ENCODE data around the gene INO80D.
"Not testable (repeated sequence)": the region's sequence is repeated elsewhere in the genome, so short reads cannot be mapped to it uniquely, and the experiment has no call there.

INO80D gene

DNA sequence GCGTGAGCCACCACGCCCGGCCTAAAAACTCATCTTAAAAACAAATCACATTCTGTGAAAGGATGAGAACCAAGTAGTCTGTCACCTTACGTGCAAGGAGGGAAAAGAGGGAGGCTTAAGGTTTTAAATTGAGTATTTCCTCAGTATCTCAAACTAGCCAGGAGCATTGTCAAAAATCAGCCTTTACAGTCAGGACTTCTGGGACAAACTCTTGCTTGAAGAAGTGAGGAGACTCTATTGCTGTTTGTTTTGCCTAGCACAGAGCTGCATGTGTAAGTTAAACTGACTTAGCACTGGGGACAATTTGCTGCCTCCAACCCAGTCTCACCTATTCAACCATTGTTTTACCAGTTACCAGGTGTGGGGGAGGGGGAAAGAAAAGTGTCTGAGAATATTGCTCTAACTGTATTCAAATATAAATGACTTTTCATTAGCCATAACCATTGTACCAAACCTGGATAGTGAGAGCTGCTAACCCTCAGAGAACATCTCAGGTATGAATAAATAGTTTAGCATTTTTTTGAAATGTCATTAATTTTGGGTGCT, 3.6 kb downstream of the INO80D start:
- DNase-seq: no peak

DNA sequence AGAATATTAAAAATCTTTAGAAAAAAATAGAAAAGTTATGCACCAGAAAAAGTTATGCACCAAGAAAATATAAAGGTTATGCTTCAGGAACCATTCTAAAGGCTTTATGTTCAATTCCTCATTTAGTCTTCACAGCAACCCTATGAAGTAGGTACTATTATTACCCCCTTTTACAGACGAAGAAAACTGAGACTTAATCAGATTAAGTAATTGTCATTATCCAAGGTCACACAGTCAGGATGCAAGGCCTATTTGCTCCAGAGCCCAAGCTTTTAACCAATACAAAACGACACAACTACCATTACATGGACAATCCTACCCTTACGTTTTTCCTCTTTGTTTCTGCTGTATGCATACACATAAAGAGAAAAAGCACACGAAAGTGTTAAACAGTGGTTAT, 5.0 kb downstream of the INO80D start:
- DNase-seq: no peak

DNA sequence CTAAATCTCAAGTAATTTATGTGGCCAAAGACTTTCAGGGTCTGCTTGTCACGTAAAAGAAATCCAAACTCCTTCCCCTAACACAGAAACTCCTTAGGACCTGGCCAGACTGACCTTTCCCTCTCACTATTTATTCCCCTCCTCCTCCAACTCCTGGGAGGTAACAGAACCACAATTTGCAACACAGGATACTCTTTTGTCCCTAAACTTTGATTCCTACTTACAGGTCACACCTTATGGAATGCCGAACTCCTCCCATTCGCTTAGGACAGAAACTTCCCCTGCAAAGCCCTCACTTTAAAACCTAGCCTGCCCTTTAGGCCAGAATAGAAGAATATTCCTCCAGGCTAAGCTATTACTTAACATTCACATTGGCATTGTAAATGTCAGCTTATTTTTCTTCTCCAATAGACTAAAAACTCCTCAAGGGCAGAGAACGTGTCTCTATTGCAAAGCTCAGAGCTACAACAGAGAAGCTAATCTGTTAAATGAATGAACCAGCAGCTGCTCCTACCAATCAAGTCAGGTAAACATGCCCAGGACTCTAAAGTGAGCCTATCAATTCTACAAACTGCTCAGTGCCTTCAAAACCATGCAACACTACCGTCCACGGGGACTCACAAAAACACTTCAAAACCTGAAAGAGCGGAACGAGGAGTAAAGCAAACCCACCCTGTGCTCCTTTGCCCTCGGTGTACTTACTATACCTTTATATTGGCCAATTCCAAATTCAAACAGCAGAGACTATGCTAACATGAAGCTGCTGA, 6.1 kb downstream of the INO80D start:
- DNase-seq: no peak

DNA sequence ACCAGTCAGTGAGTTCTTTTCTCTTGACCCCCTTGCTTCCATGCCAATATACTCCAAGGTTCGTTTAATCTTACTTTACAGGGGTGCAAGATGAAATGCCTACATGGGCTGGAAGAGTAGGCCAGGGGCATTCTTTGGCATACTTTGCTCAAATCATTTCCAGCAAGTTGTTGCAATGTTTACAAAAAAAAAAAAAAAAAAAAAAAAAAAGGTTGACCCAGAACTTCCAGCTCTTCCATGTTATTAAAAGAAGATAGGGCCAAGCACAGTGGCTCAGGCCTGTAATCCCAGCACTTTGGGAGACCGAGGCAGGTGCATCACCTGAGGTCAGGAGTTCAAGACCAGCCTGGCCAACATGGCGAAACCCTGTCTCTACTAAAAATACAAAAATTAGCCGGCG, 8.1 kb downstream of the INO80D start:
- DNase-seq: not testable (repeated sequence)

DNA sequence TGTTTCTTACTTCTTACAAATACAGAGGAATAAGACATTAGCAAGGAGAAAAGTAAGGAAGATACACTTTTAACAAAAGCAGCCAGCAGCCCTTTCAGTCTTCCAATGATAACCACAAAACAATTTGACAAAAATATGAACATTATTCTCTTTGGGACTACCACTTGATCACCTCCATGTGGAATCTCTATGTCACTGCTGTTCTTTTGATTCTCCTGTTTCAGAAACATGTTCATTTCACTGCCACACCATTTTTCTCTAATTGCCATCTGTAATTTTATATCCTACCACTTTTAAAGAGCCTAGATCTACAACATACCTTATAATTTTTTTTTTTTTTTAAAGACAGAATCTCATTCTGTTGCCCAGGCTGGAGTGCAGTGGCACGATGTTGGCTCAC, 10.9 kb downstream of the INO80D start:
- DNase-seq: no peak

DNA sequence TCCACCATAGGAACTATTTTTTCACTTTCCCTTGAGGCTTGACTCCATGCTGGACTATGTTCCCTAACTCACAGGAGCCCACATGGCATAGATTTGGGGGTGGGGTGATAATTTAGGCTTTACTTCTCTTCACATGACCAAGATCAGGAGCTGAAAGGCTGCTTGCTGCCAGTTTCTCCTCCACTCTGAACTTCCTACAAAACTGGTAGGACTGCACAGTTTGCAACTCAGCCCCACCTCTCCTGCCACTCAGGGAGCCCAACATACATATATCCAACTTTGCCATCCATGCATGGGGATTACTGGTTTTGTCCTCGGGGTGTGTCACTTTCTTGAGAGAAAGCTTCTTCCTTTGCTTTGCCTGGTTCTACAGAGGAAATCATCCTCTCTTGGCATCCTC, 14.2 kb downstream of the INO80D start:
- DNase-seq: no peak

DNA sequence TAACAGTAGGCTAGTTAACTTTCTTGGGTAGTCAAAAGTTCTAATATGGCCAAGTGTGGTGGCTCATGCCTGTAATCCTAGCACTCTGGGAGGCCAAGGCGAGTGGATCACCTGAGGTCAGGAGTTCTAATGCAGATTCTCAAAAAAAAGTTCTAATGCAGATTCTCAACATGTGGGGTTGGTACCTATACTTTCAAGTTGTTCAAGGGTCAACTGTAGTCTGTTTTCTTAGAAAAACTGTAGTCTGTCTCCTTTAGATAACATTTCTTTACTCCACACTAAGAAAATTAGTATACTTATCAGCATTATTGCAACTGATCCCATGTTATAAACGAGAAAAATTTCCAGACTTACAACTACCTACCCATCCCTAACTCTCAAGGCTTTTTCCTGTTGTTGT, 16.6 kb downstream of the INO80D start:
- no peak for DNase-seq

DNA sequence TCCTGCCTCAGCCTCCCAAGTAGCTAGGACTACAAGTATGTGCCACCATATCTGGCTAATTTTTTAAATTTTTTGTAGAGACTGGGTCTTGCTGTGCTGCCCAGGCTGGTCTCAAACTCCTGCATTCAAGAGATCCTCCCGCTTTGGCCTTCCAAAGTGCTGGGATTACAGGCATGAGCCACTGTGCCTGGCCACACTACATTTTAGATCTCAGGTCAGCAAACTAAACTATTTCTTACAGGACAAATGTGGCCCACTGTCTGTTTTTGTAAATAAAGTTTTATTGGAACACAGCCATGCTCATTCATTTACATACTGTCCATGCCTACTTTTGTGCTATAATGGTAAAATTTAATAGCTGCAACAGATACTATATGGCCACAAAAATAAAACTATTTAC, 17.8 kb downstream of the INO80D start:
- no peak for DNase-seq

DNA sequence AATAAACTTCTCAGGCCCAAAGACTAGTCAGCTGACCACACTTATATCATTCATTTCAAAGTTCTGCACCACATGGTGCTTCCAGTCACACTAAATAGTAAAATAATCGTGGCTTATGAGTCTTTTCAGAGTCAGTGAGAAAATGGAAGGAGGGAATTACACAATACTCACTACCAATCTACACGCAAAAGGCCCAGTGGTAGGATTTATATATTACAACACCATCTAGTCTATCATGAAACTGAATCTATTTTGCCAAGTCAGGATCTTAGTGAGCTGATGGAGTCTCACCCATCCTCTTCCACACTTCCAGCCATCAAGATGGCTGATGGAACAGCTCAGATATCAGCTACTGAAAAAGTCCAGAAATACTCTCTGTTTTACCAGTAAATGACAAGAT, 21.9 kb downstream of the INO80D start:
- no peak for DNase-seq

DNA sequence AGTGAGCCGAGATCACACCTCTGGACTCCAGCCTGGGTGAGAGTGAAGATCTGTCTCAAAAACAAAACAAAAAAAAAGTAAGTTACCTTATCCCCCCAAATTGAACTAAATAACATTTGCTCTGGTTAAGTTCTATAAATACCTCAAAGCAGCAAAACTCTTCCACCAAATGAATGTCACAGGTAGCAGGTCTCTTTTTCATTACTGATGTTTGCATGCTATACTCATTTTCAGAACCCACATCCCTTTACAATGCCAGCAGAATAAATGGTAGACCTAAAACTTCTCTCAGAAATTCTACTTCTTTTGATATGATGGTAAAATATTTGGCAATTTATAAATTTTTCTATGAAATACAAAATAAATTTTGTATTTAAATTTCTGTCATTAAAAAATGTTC, 22.3 kb downstream of the INO80D start:
- no peak for DNase-seq

DNA sequence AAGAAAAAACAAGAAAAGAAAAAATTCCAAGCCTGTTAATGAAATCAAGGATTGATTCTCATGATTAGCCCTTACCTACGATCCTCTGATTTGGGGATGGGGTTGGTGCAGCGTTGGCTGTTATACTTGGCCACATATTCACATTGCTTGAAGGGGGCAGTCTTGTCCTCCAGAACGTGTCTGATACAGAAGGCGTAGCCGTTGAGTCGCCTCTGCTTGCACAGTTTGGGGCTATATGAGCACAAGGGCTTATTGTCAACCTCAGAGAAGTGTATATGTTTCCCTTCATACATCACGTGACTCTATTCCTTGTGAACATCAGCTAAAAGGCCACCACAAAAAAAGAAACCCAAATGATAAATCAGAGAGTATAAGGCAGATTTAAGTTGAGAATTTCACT, 23.2 kb downstream of the INO80D start:
- DNase-seq: no peak

DNA sequence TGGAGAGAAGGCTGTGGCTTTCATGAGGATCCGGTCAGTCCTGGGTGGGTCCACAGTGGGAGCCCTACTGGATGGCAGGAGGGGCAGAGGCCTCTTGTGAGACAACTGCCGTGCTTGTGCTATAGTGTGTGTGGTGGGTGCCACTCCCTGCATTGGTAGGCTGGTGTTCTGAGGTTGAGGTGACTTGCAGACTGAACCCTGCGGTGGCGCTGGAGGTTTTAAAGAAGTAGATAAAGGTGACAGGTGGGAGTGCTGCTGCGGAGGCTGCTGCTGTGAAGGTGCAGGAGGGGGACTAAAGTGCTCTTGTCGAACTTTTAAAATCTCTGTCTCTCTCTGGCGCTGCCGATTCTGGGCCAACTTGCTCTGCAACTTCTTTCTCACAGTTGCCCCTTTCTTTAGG, 29.7 kb downstream of the INO80D start:
- no peak for DNase-seq

DNA sequence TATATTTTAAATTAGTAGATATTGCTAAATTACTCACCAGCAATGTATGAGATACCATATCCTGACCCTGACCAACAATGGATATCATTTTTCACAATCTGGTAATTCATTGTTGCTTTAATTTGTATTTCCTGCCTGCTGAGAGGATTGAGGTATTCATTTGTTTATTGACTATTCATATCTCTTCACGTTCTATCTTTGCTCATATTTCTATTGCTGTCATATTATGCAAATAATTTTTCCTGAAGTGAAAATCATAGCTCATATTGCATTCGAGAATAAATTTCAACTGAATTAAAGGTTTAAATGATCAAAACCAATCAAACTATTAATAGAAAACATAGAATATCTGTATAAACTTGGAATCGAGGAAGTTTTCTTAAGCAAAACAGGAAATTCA, 31.0 kb downstream of the INO80D start:
- no peak for DNase-seq

DNA sequence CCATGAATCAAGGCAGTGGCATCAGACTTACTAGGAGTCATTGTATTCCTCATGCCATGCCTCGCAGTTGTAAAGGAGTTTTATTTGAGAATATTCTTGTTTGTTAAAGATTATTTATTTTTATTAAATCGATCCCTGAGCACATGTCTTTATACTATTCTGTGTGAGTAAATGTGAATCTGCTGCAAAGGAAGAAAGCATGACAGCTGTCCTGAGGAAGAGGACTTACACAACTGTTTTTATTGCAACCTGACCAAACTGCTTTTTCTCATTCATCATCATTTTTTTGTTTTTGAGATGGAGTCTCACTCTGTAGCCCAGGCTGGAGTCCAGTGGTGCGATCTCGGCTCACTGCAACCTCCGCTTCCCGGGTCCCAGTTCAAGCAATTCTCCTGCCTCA, 34.1 kb downstream of the INO80D start:
- DNase-seq: no peak

DNA sequence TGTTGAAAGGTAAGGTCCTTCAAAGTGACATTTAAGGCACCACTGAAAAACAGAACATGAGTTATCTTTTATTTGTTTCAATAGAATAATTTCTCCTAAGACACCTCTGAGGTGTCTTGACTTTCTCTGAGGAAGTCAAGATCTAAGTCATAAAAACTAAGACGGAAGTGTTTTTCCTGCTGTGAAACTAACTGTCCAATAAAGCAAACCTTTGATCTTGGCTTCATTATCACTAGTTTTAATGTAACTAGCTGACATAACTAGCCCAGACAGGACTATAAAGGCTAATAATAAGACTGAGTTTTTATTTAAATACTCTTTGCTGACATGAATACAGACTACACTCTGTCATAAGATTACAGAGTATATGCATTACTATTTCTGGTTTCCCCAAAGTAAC, 36.6 kb downstream of the INO80D start:
- DNase-seq: no peak

DNA sequence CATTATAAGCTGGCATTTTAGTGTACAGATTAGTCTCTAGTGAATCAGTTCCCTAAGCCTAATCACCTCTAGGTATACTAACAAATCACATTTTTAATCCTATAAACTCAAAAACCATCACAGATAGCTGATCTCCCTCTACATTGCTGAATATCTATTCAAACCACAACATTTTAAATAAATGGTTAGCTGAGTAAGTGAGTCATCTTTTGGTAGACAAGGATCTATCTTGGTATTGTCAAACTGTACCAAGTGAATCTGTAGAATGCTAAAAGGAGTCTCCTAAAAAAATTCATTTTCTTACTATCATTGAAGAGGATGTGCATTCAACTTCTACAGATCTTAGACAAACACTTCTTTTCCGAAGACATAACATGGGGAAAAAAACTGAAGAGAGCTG, 40.7 kb downstream of the INO80D start:
- no peak for DNase-seq

DNA sequence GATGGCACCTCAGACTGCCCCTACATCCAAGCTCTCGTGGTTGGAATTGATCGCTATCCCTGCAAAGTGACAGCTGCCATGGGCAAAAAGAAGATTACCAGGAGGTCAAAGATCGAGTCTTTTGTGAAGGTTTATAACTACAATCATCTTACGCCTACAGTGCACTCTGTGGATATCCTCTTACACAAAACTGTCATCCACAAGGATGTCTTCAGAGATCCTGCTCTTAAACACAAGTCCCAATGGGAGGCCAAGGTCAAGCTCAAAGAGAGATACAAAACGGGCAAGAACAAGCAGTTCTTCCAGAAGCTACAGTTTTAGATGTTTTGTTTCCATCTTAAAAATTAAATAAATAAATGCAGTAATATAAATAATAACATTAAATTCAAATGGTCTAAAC, 45.4 kb downstream of the INO80D start:
- DNase-seq: no peak

DNA sequence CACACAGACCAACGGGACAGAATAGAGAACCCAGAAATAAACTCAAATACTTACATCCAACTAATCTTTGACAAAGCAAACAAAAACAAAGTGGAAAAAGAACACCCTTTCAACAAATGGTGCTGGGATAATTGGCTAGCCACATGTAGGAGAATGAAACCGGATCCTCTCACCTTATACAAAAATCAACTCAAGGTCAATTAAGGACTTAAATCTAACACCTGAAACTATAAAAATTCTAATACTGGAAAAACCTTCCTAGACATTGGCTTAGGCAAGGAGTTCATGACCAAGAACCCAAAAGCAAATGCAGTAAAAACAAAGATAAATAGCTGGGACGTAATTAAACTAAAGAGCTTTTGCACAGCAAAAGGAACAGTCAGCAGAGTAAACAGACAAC, 50.6 kb downstream of the INO80D start:
- not testable (repeated sequence) for DNase-seq

DNA sequence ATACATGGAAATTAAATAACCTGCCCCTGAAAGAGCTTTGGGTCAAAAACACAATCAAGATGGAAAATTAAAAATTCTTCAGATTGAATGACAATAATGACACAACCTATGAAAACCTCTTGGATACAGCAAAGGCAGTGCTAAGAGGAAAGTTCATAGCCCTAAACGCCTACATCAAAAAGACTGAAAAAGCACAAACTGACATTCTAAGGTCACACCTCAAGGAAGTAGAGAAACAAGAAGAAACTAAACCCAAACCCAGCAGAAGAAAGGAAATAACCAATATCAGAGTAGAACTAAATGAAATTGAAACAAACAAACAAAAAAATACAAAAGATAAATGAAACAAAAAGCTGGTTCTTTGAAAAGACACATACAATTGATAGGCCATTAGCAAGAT, 52.5 kb downstream of the INO80D start:
- not testable (repeated sequence) for DNase-seq

DNA sequence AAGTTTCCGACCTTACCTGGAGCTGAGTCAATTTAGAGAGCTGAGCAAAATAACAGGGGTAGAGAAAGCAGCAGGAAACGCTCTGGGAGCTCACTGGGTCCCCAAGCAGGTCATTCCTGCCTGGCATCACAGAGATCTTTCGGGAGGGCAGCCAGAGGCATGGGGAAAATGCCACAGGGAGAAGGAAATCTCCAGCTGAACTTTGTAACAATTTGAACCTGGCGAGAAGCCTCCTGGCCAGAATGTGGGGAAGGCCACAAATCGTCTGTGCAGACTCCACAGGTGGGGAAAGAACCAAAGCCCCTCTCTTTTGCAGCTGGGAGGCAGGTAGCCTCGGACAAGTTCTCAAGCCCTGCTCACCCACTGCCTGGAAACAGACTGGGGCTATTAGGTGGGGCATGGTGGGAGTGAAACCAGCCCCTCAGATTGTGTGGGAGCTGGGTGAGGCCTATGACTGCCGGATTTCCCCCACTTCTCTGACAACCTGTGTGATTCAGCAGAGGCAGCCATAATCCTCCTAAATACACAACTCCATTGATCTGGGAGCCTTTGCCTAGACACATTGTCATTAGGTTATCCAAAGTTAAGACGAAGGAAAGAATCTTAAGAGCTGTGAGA, 53.9 kb downstream of the INO80D start:
- DNase-seq: peak; percentile 22

DNA sequence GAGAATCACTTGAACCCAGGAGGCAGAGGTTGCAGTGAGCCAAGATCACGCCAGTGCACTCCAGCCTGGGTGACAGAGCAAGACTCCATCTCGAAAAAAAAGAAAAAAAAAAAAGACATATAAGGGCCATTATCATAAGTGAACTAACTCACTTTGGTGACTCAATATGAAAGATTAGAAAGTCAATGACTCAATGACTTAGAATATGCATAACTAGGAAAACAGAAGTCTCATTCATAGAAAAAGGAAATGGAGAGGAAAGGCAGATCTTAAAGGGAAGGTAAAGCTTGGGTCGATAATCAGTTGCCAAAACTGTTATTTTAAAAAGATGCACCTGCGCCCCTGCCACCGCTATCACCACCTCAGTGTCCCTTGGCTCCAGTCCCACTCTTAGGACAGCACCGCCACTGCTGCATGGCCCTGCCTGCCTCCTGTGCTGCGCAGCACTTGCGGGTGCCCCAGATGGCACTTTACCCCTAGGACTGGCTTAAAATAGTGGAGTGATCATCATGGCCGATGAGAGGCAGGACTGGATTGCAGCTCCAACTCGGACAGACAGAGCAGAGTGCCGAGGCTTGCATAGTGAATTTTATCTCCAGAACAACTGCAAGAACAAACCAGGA, 54.7 kb downstream of the INO80D start:
- DNase-seq: no peak

DNA sequence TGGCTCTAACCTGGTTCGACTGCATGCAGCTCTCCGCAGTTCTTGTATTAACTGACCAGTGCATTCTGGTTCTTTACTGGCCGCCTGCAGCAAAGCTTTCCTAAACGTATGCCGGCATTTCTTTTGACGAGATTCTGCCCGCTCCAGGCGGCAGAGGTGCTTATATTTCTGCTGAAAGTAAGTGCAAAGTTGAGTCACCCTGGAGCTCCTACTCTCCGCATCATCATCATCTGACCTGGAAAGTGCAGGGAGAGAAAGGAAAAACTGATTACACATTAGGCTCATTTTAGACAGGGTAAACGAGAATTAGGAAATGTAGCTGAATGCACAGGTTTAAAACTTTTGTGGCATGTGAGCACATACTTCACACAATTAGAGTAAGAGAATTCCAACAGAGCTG, 57.9 kb downstream of the INO80D start:
- DNase-seq: no peak

DNA sequence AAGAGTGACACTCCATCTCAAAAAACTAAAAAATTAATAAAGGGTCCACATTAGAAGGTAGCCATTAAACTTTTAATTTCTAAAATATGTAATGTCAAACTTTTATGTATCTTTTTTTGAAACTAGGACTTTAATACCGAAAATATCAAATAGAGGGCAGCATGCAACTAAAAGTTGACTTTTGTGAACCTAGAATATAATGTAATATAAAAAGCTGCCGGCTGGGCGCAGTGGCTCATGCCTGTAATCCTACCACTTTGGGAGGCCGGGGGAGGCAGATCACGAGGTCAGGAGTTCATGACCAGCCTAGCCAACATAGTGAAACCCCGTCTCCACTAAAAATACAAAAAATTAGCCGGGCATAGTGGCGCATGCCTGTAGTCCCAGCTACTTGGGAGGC, 62.8 kb downstream of the INO80D start:
- DNase-seq: no peak

DNA sequence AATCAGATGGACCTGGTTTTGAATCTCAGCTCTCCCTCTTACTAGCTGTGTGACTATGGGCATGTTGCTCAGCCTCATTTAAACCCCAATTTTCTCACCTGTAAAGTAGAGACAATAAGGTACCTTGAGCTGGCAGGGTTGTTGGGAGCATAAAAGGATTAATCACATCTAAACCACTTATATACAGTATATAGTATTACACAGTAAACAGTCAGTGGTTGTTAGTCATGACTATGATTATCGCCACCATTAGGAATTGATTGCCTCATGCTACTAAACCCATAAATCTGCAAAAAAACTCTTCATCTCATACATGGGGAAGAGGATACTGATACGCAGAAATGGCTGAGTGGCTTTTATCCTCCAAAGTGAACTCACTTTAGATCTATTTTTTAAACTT, 65.8 kb downstream of the INO80D start:
- no peak for DNase-seq
